ENCODE results near the gene STUM. TPM values are rescaled to one million over a fixed set of nuclear protein-coding genes. Genes with fewer than 3 reads are reported as not detected.

STUM gene, protein sequence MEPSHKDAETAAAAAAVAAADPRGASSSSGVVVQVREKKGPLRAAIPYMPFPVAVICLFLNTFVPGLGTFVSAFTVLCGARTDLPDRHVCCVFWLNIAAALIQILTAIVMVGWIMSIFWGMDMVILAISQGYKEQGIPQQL
- not detected in 5 replicates for total RNA-seq (2022; extraction: Qiagen RNA extraction)

DNA sequence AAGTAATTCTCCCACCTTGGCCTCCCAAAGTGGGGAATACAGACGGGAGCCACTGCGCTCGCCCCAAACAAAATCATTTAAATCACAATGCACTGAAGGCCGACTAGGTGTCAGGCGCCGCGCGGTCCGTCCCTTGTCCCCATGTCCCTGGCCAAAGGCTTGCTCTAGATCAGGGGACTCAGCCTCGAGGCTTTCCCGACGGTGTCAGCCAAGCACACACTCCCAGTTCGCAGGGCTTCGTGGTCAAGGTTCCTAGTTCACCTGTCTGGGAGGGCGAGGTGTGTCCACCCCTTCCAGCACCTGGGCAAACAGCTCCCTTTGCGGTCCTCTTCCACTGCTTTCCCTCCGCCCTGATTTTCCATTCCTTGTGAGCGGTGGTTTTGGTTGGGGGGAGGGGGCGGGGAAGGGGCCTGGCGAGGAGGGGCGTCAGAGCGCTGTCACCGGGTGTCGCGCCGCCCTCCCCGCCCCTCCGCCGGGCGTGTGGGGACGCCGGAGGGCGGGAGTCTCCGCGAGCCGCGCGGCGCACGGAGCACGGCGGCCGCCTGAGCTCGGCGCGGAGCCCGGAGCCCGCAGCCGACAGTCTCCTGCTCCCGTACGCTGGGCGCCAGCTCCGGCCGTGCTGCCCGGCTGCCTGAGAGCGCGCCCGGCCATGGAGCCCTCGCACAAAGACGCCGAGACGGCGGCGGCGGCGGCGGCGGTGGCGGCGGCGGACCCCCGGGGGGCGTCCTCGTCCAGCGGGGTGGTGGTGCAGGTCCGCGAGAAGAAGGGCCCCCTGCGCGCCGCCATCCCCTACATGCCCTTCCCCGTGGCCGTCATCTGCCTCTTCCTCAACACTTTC lies at the start of gene STUM:
Gene STUM, plus strand, starts transcription at position 509 of the 838 bp plus-strand sequence. Its CDS starts 141 bp downstream, at position 650.

Other genes with a start within 250 kb of the STUM start
- 6.1 to 8.0 TPM (median 7.3 TPM) in 5 replicates for gene LIN9, start 239.6 kb upstream of the STUM start, total RNA-seq (2022; extraction: Qiagen RNA extraction)
- gene PARP1, start 140.7 kb upstream of the STUM start, total RNA-seq (2022; extraction: Qiagen RNA extraction) = 94.6 to 122 TPM (median 114 TPM) in 5 replicates
- 2.0 to 3.2 TPM (median 2.7 TPM) in 5 replicates for gene ITPKB, start 190.5 kb downstream of the STUM start, total RNA-seq (2022; extraction: Qiagen RNA extraction)